Measurements from ENCODE around the gene JMJD6. TPM values are rescaled to one million over a fixed set of nuclear protein-coding genes. Genes with fewer than 3 reads are reported as not detected.
A peak's percentile ranks its signal among the peaks of the same experiment; 100 is the strongest.

JMJD6 gene
- total and polyA plus RNA-seq, 9 of the 15 experiments (the other 6 are each of a cell fraction or from before 2014, with no cell fraction given) = 2.5 to 52.3 (median 36.3) TPM

DNA sequence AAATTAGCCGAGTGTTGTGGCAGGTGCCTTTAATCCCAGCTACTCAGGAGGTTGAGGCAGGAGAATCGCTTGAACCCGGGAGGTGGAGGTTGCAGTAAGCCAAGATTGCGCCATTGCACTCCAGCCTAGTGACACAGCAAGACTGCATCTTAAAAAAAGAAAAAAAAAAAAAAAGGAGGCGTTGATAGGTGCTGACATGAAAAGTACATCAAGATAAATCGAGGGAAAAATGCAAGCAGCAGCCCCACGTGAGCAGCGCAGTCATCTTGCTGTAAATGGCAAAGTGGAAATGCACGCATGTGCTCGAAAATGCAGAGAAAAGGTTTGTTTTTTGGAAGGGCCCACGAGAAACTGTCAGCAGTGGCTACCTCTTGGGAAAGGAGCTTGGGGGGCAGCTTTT, 36.5 kb downstream of the JMJD6 start (continued):
- TF ChIP-seq, protein P1, sequence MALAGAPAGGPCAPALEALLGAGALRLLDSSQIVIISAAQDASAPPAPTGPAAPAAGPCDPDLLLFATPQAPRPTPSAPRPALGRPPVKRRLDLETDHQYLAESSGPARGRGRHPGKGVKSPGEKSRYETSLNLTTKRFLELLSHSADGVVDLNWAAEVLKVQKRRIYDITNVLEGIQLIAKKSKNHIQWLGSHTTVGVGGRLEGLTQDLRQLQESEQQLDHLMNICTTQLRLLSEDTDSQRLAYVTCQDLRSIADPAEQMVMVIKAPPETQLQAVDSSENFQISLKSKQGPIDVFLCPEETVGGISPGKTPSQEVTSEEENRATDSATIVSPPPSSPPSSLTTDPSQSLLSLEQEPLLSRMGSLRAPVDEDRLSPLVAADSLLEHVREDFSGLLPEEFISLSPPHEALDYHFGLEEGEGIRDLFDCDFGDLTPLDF (CRISPR knock-in tag; IDR thresholded peaks at IDR 0.05) = no peak
- TF ChIP-seq MECOM (CRISPR knock-in tag; IDR thresholded peaks at IDR 0.05) (peak; percentile 60; the same call in 1 of the 2 replicates), ZNF696 (CRISPR knock-in tag; conservative IDR thresholded peaks at IDR 0.05) (no peak), TOE1 (IDR thresholded peaks at IDR 0.05; ENCODE audit: borderline replicate concordance) (no peak), TOE1 (CRISPR knock-in tag; IDR thresholded peaks at IDR 0.05; ENCODE audit: borderline replicate concordance, low read depth) (no peak), DNMT1 (IDR thresholded peaks at IDR 0.05) (no peak), PURB (CRISPR knock-in tag; IDR thresholded peaks at IDR 0.05; ENCODE audit: low read depth) (no peak), SRSF7 (optimal IDR thresholded peaks at IDR 0.05; ENCODE audit: low read depth, low read length) (no peak), SP1 (CRISPR knock-in tag; IDR thresholded peaks at IDR 0.05) (no peak), OTX1 (CRISPR knock-in tag; IDR thresholded peaks at IDR 0.05) (no peak), FOXA3 (CRISPR knock-in tag; conservative IDR thresholded peaks at IDR 0.05 in 1 of 2, IDR thresholded peaks at IDR 0.05 in 1 of 2) (no peak), RBM25 (IDR thresholded peaks at IDR 0.05; ENCODE audit: low read depth, low read length, severe bottlenecking) (no peak), NEUROD1 (IDR thresholded peaks at IDR 0.05; ENCODE audit: borderline replicate concordance, low read depth, low read length, partially characterized antibody) (no peak), ZNF316 (IDR thresholded peaks at IDR 0.05) (peak; percentile 57; the same call in 1 of the 2 replicates)
- TF ChIP-seq, protein P2, sequence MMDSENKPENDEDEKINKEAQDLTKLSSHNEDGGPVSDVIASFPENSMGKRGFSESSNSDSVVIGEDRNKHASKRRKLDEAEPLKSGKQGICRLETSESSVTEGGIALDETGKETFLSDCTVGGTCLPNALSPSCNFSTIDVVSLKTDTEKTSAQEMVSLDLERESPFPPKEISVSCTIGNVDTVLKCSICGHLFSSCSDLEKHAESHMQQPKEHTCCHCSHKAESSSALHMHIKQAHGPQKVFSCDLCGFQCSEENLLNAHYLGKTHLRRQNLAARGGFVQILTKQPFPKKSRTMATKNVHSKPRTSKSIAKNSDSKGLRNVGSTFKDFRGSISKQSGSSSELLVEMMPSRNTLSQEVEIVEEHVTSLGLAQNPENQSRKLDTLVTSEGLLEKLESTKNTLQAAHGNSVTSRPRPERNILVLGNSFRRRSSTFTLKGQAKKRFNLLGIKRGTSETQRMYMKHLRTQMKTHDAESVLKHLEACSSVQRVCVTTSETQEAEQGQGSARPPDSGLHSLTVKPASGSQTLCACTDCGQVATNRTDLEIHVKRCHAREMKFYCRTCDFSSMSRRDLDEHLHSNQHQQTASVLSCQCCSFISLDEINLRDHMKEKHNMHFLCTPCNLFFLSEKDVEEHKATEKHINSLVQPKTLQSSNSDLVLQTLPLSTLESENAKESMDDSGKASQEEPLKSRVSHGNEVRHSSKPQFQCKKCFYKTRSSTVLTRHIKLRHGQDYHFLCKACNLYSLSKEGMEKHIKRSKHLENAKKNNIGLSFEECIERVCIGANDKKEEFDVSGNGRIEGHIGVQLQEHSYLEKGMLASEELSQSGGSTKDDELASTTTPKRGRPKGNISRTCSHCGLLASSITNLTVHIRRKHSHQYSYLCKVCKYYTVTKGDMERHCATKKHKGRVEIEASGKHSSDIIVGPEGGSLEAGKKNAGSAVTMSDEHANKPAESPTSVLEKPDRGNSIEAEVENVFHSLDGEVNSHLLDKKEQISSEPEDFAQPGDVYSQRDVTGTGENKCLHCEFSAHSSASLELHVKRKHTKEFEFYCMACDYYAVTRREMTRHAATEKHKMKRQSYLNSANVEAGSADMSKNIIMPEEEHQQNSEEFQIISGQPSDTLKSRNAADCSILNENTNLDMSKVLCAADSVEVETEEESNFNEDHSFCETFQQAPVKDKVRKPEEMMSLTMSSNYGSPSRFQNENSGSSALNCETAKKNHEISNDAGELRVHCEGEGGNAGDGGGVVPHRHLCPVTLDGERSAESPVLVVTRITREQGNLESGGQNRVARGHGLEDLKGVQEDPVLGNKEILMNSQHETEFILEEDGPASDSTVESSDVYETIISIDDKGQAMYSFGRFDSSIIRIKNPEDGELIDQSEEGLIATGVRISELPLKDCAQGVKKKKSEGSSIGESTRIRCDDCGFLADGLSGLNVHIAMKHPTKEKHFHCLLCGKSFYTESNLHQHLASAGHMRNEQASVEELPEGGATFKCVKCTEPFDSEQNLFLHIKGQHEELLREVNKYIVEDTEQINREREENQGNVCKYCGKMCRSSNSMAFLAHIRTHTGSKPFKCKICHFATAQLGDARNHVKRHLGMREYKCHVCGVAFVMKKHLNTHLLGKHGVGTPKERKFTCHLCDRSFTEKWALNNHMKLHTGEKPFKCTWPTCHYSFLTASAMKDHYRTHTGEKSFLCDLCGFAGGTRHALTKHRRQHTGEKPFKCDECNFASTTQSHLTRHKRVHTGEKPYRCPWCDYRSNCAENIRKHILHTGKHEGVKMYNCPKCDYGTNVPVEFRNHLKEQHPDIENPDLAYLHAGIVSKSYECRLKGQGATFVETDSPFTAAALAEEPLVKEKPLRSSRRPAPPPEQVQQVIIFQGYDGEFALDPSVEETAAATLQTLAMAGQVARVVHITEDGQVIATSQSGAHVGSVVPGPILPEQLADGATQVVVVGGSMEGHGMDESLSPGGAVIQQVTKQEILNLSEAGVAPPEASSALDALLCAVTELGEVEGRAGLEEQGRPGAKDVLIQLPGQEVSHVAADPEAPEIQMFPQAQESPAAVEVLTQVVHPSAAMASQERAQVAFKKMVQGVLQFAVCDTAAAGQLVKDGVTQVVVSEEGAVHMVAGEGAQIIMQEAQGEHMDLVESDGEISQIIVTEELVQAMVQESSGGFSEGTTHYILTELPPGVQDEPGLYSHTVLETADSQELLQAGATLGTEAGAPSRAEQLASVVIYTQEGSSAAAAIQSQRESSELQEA (IDR thresholded peaks at IDR 0.05; ENCODE audit: low read depth) = no peak
- TF ChIP-seq, protein P3, sequence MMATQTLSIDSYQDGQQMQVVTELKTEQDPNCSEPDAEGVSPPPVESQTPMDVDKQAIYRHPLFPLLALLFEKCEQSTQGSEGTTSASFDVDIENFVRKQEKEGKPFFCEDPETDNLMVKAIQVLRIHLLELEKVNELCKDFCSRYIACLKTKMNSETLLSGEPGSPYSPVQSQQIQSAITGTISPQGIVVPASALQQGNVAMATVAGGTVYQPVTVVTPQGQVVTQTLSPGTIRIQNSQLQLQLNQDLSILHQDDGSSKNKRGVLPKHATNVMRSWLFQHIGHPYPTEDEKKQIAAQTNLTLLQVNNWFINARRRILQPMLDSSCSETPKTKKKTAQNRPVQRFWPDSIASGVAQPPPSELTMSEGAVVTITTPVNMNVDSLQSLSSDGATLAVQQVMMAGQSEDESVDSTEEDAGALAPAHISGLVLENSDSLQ (IDR thresholded peaks at IDR 0.05) = peak; percentile 52; the same call in 1 of the 2 replicates
- TF ChIP-seq, protein P4, sequence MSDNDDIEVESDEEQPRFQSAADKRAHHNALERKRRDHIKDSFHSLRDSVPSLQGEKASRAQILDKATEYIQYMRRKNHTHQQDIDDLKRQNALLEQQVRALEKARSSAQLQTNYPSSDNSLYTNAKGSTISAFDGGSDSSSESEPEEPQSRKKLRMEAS (CRISPR knock-in tag; IDR thresholded peaks at IDR 0.05) = 0 out of 2 replicates have a peak, but pooled peaks have one; percentile 28
- TF ChIP-seq, protein P5, sequence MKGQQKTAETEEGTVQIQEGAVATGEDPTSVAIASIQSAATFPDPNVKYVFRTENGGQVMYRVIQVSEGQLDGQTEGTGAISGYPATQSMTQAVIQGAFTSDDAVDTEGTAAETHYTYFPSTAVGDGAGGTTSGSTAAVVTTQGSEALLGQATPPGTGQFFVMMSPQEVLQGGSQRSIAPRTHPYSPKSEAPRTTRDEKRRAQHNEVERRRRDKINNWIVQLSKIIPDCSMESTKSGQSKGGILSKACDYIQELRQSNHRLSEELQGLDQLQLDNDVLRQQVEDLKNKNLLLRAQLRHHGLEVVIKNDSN (CRISPR knock-in tag; IDR thresholded peaks at IDR 0.05) = peak; percentile 77
